ENCODE results near the gene GRIK3.

- TF ChIP-seq CTCF (IDR thresholded peaks at IDR 0.05) (no peak), POLR2A (IDR thresholded peaks at IDR 0.05) (no peak)
Measured at GRCh38 chr1:37010011-37010410, 24.3 kb downstream of the GRIK3 start.
